GM19035 (cell line): ENCODE results near the gene TAF3.
"Not testable (repeated sequence)": the region's sequence is repeated elsewhere in the genome, so short reads cannot be mapped to it uniquely, and the experiment has no call there.

Source experiments
- ATAC-seq: cut with Tn5 transposase; IDR thresholded peaks from one replicate; pipeline ENCODE4 v1.9.1; 2021; ENCODE audit not compliant: unreplicated experiment

The TAF3 gene

DNA sequence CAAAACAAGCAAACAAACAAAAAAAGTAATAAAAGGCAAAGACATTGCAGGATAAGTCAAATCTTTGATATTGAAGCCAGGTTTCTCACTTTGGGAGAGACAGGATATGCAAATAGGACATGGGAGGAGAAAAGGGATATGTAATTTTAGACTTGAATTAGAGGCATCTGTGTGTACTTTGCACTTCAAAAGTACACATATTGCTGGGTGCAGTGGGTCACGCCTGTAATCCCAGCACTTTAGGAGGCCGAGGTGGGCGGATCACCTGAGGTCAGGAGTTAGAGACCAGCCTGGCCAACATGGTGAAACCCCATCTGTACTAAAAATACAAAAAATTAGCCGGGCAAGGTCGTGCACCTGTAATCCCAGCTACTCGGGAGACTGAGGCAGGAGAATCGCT lies 6.6 kb upstream of the TAF3 start:
- ATAC-seq = not testable (repeated sequence)

GRCh38 chr10:7813481-7813880 lies 4.8 kb upstream of the TAF3 start:
- no peak for ATAC-seq

- ATAC-seq = no peak
Observed at GRCh38 chr10:7817576-7817975, 729 bp upstream of the TAF3 start.

DNA sequence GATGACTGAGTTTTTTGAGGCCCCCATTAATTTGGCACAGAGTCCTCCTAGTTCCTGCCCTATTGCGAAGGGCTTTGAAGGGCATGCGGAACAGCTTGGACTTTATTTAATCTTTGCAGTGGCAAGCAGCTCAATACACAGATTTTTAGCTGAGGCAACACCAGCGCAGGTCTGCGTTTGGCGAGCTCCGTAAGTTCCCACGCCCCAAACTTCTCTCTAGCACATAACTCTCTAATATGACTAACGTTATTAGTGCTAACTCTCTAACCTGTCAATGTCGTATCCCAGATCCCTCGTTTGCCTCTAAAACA lies 366 bp upstream of the TAF3 start:
- ATAC-seq = peak; percentile 18

DNA sequence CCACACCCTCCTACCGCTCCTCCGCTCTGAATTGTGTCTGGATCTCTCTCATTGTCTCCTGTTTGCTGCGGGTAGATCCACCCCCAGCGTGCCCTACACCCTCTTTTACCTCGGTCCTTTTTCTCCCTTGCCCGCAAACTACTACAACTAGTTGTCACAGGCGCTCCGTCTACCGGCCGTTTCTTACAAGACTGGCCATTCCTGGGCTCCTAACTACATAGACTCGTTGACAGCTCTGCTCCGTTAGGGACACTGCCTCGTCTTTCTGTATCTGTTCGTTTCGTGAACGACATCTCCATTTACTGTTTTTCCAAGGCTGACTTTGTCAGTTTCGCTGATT lies 786 bp downstream of the TAF3 start:
- peak; percentile 46 for ATAC-seq

GRCh38 chr10:7824251-7824650 lies 5.9 kb downstream of the TAF3 start:
- ATAC-seq = no peak

GRCh38 chr10:7826971-7827370 lies 8.7 kb downstream of the TAF3 start:
- ATAC-seq = no peak

GRCh38 chr10:7829289-7829834 lies 11.1 kb downstream of the TAF3 start:
- ATAC-seq = no peak

GRCh38 chr10:7832060-7832459 lies 13.8 kb downstream of the TAF3 start:
- no peak for ATAC-seq

DNA sequence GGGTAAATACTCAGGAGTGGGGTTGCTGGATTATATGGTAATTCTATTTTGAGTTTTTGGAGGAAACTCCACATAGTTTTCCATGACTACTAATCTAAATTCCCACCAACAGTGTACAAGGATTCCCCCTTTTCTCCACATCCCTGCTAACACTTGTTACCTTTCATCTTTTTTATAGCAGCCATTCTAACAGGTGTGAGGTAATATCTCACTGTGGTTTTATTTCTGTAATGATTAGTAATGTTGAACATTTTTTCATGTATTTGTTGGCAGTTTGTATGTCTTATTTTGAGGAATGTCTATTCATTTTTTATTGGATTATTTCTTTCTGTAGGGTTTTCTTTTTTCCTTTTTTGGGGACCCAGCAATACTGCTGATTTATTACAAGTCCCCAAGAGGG lies 14.9 kb downstream of the TAF3 start:
- no peak for ATAC-seq

DNA sequence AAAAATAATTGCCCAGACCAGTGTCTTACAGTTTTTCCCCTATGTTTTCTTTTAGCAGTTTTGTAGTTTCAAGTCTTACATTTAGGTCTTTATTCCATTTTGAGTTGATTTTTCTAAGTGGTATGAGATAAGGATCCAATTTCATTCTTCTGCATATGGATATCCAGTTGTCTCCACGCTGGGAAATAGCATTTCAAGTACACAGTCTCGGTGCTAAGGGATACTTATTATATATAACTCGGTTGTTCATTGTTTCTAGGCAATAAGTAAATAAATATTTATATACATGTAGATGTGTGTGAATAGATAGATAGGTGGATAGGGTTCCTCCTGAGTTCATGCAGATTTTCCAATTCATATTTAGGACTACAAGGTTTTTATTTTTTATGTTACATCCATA lies 16.0 kb downstream of the TAF3 start:
- no peak for ATAC-seq

- no peak for ATAC-seq
Observed at GRCh38 chr10:7836571-7836970, 18.3 kb downstream of the TAF3 start.

GRCh38 chr10:7846591-7846990 lies 28.3 kb downstream of the TAF3 start:
- ATAC-seq = no peak

DNA sequence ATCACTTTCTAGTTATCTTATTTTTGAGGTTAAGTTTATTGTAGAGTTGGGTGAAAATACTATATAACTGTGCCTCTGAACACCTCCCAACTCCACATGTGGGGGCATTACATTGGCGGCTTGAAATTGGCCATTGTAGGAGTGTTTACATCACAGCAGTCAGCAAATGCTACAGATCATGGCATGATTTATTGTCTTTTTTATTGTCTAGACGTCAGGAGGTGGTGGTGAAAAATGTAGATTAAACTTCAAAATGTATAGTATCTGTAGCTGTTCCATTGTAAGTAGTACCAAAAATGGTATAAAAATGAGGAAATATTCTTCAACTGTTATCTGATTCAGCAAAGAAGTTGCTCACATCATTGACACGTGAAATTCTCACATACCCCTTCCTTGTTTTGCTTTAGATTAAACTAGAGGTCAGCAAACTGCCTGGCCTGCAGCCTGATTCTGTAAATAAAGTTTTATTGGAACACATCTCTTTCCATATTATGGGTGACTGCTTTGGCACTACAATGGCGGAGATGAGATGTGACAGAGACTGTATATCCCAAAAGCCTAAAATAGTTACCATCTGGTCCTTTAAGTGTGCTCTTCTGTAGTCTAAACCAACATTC lies 35.0 kb downstream of the TAF3 start:
- ATAC-seq = no peak

- no peak for ATAC-seq
Observed at GRCh38 chr10:7853890-7854289, 35.6 kb downstream of the TAF3 start.

DNA sequence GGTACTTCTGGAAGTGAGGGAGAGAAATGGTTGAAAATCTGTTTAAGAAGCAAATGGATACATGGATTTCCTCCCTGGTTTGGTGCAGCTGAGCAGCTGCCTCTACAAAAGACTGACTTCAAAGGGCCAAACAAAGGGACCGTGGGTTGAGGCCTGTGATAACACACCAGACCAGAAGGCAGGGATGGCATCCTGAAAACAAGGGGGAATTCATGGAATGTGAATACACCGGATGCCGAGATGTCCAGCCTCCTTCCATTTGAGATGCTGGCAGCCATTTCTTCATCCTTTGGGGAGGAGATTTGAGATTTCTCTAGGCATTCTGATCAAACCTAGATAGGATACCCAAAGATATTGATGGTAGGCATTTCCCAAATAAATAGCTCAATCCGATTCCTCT lies 36.9 kb downstream of the TAF3 start:
- ATAC-seq = no peak

DNA sequence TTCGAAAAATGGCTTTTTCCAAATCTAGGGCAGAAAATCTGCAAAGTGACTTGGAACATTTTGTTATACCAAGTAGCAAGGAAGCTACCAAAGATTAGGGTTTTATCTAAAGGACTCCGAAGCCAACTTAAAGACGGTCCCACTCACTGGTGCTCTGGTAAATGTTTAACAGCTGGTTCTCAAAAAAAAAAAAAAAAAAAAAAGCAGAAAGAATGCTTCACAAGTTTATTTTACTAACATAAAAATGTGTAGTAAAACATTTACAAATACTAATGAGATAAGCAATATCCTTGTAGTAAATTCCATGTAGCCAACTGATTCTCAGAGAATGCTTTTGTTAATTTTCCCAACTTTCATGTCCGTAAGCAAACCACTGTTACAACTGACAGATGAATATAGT lies 38.4 kb downstream of the TAF3 start:
- ATAC-seq = no peak

GRCh38 chr10:7857262-7857661 lies 39.0 kb downstream of the TAF3 start:
- ATAC-seq = no peak

DNA sequence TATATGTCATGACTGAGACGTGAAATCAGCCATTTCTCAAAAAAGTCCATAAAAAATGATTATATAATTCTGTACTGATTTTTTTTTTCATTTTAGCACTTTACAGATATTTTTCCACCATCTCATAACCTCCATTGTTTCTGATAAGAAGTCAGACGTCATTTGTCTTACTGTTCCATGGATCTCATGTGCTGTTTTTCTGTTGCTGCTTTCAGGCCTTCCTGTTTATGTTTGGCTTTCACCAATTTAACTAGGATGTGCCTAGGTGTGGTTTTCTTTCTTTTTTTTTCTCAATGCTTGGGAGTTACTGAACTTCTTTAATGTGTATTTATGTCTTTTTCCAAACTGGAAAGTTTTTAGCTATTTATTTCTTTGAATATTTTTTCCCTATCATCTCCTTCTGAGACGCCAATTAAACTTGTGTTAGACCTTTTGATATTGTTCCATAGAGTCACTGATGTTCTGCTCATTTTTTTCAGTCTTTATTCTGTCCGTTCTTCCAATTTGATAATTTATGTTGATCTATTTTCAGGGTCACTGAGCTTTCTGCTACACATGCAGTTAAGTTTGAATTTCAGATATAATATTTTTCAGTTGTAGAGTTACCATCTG lies 43.3 kb downstream of the TAF3 start:
- no peak for ATAC-seq

GRCh38 chr10:7862121-7862514 lies 43.8 kb downstream of the TAF3 start:
- no peak for ATAC-seq

GRCh38 chr10:7866176-7866575 lies 47.9 kb downstream of the TAF3 start:
- no peak for ATAC-seq

DNA sequence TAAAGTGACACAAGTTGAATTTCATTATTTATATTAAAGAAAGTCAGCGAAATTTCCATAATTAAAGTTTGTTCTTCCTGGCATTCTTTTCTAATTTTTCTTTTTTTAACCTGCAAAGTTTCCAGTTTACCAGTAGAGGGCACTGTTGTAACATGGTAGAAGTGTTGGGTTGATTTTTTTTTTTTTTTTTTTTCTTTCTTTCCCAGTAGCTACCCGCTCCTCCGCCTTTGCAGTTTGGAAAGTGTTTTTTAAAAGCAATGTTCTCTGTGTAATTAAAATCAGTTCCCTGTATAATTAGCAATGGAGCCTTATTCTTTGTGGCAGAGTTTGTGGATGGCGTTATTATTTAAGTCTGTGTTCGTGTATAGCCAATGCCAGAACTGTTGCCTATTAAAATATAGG lies 53.7 kb downstream of the TAF3 start:
- no peak for ATAC-seq

- no peak for ATAC-seq
Observed at GRCh38 chr10:7874864-7875263, 56.6 kb downstream of the TAF3 start.
